Measurements from ENCODE around the gene MTM1.

Gene MTM1

GRCh38 chrX:150568320-150569154 is at the start of gene MTM1:
TSS of gene MTM1 (plus strand) at chrX:150568621. CDS start at chrX:150592615, 23,994 bp downstream.
- peak; percentile 86 for DNase-seq

- no peak for DNase-seq
Measured at GRCh38 chrX:150522494-150522893, 45.9 kb upstream of the MTM1 start.

- DNase-seq = no peak
Measured at GRCh38 chrX:150525061-150525919, 43.1 kb upstream of the MTM1 start.

- no peak for DNase-seq
Measured at GRCh38 chrX:150526692-150527091, 41.7 kb upstream of the MTM1 start.

- DNase-seq = no peak
Measured at GRCh38 chrX:150527108-150527507, 41.3 kb upstream of the MTM1 start.

GRCh38 chrX:150529587-150529986 is 38.8 kb upstream of the MTM1 start:
- no peak for DNase-seq

GRCh38 chrX:150530821-150531220 is 37.6 kb upstream of the MTM1 start:
- DNase-seq = no peak

- DNase-seq = no peak
Measured at GRCh38 chrX:150531467-150531866, 37.0 kb upstream of the MTM1 start.

- no peak for DNase-seq
Measured at GRCh38 chrX:150533863-150534262, 34.6 kb upstream of the MTM1 start.

GRCh38 chrX:150536455-150537116 is 31.8 kb upstream of the MTM1 start:
- no peak for DNase-seq

GRCh38 chrX:150537851-150538250 is 30.6 kb upstream of the MTM1 start:
- no peak for DNase-seq

- no peak for DNase-seq
Measured at GRCh38 chrX:150540965-150541364, 27.5 kb upstream of the MTM1 start.

- no peak for DNase-seq
Measured at GRCh38 chrX:150542846-150543229, 25.6 kb upstream of the MTM1 start.

- DNase-seq = no peak
Measured at GRCh38 chrX:150543230-150544155, 24.9 kb upstream of the MTM1 start.

GRCh38 chrX:150544222-150544787 is 24.1 kb upstream of the MTM1 start:
- DNase-seq = no peak

- no peak for DNase-seq
Measured at GRCh38 chrX:150544835-150545770, 23.3 kb upstream of the MTM1 start.

GRCh38 chrX:150546711-150547153 is 21.7 kb upstream of the MTM1 start:
- no peak for DNase-seq

GRCh38 chrX:150547375-150548115 is 20.9 kb upstream of the MTM1 start:
- no peak for DNase-seq

- no peak for DNase-seq
Measured at GRCh38 chrX:150548251-150548650, 20.2 kb upstream of the MTM1 start.

GRCh38 chrX:150548684-150549083 is 19.7 kb upstream of the MTM1 start:
- DNase-seq = no peak

All from NCI-H1694 treated with DMSO at 0.1 percent for 48 hours (cell line).